ENCODE data around the gene INSRR.

- TF ChIP-seq, protein P1, sequence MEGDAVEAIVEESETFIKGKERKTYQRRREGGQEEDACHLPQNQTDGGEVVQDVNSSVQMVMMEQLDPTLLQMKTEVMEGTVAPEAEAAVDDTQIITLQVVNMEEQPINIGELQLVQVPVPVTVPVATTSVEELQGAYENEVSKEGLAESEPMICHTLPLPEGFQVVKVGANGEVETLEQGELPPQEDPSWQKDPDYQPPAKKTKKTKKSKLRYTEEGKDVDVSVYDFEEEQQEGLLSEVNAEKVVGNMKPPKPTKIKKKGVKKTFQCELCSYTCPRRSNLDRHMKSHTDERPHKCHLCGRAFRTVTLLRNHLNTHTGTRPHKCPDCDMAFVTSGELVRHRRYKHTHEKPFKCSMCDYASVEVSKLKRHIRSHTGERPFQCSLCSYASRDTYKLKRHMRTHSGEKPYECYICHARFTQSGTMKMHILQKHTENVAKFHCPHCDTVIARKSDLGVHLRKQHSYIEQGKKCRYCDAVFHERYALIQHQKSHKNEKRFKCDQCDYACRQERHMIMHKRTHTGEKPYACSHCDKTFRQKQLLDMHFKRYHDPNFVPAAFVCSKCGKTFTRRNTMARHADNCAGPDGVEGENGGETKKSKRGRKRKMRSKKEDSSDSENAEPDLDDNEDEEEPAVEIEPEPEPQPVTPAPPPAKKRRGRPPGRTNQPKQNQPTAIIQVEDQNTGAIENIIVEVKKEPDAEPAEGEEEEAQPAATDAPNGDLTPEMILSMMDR (IDR thresholded peaks at IDR 0.05), result no peak
- no peak for TF ChIP-seq JUN (CRISPR knock-in tag; IDR thresholded peaks at IDR 0.05)
- TF ChIP-seq, protein P2, sequence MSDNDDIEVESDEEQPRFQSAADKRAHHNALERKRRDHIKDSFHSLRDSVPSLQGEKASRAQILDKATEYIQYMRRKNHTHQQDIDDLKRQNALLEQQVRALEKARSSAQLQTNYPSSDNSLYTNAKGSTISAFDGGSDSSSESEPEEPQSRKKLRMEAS (CRISPR knock-in tag; IDR thresholded peaks at IDR 0.05), result no peak
- no peak for TF ChIP-seq KAT7 (CRISPR knock-in tag; IDR thresholded peaks at IDR 0.05; ENCODE audit: borderline replicate concordance)
- TF ChIP-seq, protein P3, sequence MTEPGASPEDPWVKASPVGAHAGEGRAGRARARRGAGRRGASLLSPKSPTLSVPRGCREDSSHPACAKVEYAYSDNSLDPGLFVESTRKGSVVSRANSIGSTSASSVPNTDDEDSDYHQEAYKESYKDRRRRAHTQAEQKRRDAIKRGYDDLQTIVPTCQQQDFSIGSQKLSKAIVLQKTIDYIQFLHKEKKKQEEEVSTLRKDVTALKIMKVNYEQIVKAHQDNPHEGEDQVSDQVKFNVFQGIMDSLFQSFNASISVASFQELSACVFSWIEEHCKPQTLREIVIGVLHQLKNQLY (CRISPR knock-in tag; IDR thresholded peaks at IDR 0.05), result no peak
- TF ChIP-seq, protein P4, sequence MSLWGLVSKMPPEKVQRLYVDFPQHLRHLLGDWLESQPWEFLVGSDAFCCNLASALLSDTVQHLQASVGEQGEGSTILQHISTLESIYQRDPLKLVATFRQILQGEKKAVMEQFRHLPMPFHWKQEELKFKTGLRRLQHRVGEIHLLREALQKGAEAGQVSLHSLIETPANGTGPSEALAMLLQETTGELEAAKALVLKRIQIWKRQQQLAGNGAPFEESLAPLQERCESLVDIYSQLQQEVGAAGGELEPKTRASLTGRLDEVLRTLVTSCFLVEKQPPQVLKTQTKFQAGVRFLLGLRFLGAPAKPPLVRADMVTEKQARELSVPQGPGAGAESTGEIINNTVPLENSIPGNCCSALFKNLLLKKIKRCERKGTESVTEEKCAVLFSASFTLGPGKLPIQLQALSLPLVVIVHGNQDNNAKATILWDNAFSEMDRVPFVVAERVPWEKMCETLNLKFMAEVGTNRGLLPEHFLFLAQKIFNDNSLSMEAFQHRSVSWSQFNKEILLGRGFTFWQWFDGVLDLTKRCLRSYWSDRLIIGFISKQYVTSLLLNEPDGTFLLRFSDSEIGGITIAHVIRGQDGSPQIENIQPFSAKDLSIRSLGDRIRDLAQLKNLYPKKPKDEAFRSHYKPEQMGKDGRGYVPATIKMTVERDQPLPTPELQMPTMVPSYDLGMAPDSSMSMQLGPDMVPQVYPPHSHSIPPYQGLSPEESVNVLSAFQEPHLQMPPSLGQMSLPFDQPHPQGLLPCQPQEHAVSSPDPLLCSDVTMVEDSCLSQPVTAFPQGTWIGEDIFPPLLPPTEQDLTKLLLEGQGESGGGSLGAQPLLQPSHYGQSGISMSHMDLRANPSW (CRISPR knock-in tag; conservative IDR thresholded peaks at IDR 0.05; ENCODE audit: low read depth), result no peak
- TF ChIP-seq PRRX2 (CRISPR knock-in tag; IDR thresholded peaks at IDR 0.05), result no peak
- TF ChIP-seq TEAD4 (CRISPR knock-in tag; IDR thresholded peaks at IDR 0.05), result no peak
- TF ChIP-seq CREB1 (CRISPR knock-in tag; IDR thresholded peaks at IDR 0.05), result no peak
Observed at GRCh38 chr1:156880473-156880872, 21.6 kb upstream of the INSRR start.
